ENCODE measurements around the gene GNA12. TPM values are rescaled to one million over a fixed set of nuclear protein-coding genes. Genes with fewer than 3 reads are reported as not detected.
A peak's percentile ranks its signal among the peaks of the same experiment; 100 is the strongest.

The GNA12 gene
- total RNA-seq, 4 donors from 2014 or later = 4.6 to 14.0 (median 8.9) TPM

DNA sequence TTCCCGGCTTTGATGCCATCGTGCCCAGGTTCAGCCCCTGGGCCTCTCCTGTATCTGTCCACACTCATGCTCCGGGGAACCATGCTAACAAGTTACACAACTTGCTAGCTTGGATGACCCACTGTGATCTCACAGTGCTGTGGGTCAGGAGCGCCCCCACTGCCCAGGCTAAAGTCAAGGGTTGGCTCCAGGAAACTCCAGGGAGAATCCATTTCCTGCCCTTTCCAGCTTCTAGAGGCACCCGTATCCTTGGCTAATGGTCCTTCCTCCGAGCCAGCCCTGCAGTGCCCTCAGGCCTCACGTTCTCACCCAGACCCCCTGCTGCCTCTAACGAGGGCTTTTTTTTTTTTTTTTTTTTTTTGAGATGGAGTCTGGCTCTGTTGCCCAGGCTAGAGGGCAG, 136.6 kb downstream of the GNA12 start:
- intact Hi-C loops (cut with DNase I; ENCODE audit: low total_unique reads) = no loop called here
- TF ChIP-seq POLR2A (IDR thresholded peaks at IDR 0.05) = no peak
- TF ChIP-seq, protein P1, sequence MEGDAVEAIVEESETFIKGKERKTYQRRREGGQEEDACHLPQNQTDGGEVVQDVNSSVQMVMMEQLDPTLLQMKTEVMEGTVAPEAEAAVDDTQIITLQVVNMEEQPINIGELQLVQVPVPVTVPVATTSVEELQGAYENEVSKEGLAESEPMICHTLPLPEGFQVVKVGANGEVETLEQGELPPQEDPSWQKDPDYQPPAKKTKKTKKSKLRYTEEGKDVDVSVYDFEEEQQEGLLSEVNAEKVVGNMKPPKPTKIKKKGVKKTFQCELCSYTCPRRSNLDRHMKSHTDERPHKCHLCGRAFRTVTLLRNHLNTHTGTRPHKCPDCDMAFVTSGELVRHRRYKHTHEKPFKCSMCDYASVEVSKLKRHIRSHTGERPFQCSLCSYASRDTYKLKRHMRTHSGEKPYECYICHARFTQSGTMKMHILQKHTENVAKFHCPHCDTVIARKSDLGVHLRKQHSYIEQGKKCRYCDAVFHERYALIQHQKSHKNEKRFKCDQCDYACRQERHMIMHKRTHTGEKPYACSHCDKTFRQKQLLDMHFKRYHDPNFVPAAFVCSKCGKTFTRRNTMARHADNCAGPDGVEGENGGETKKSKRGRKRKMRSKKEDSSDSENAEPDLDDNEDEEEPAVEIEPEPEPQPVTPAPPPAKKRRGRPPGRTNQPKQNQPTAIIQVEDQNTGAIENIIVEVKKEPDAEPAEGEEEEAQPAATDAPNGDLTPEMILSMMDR (IDR thresholded peaks at IDR 0.05) = no peak
- H3K4me3 ChIP-seq (ENCODE audit: low read depth, poor library complexity, severe bottlenecking) = no peak overlapping the region
- WGBS, 2 donors = 66 to 77% methylated on average over 8 of the region's 8 CpGs
- DNase-seq (ENCODE audit: low spot score in 2 of 2) = no peak

DNA sequence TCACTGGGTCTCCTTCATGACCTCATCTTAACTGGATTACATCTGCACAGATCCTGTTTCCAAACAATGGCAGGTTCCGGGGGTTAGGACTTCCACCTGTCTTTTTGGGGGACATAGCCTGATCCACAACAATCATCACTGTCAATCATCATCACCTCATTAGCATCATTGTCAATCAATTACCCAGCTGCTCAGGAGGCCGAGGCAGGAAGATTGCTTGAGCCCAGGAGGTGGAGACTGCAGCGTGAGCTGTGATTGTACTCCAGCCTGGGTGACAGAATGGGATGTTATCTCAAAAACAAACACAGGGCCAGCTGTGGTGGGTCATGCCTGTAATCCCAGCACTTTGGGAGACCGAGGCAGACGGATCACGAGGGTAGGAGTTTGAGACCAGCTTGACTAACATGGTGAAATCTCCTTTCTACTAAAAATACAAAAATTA, 137.4 kb downstream of the GNA12 start:
- intact Hi-C loops (cut with DNase I; ENCODE audit: low total_unique reads) = no loop called here
- WGBS, 2 donors = 77 to 79% methylated on average over 6 of the region's 6 CpGs
- no peak overlapping the region for H3K4me3 ChIP-seq (ENCODE audit: low read depth, poor library complexity, severe bottlenecking)
- no peak for TF ChIP-seq POLR2A (IDR thresholded peaks at IDR 0.05)
- TF ChIP-seq, protein P1 (IDR thresholded peaks at IDR 0.05) = no peak
- DNase-seq (ENCODE audit: low spot score in 2 of 2) = no peak

DNA sequence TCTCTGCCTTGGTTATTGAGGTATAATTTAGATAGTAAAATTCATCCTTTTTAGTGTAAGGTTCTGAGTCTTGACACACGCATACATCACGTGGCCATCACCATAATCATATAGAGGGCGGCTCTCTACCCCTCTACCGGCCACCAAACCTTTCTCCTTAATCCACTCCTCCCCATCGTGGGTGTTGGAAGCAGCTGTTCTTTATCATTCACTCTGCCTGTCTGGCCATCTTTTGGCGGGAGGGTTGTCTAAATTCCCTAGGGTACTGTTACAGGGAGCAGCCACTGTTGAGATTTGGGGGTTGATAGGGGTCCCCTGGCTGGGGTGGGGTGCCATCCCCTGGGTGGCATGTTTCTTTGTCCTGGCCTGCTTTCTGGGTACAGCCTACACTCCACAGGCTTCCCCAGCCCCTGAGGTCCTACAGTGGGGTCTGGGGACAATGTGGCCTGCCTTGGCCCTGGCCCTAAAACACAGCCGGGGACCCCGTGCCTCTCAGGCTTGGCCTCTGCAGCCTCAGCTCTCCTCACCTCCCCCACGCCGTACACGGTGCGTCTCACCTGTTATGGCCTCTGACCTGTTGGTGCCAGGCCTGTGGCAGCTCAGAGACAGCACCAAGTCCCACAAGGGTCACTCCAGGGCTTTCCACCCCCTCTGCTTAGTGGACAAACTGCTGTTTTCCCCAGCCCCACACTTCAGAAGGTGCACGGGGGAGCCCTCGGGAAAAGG, 138.6 kb downstream of the GNA12 start:
- DNase-seq (ENCODE audit: low spot score in 2 of 2) = no peak
- intact Hi-C loops (cut with DNase I; ENCODE audit: low total_unique reads) = no loop called here
- WGBS, 2 donors = 82 to 85% methylated on average over 14 of the region's 14 CpGs
- TF ChIP-seq POLR2A (IDR thresholded peaks at IDR 0.05) = no peak
- TF ChIP-seq, protein P1 (IDR thresholded peaks at IDR 0.05) = no peak
- H3K4me3 ChIP-seq (ENCODE audit: low read depth, poor library complexity, severe bottlenecking) = no peak overlapping the region

DNA sequence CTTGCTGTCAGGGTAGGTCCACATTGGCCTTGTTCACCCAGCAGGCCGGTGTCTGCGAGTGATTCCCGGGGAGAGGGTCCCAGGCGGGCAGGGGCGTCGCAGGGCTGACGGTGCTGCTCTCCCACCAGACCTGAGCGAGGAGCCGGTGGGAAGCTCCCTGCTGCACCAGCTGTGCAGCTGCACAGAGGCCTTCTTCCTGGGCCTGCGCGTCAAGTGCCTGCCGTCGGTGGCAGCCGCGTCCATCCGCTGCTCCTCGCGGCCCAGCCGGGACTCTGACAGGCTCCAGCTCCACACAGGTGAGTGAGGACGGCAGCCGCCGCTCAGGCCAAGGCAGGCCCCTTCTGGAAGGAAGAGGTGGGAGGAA, 141.5 kb downstream of the GNA12 start:
- H3K4me3 ChIP-seq (ENCODE audit: low read depth, poor library complexity, severe bottlenecking) = no peak overlapping the region
- TF ChIP-seq, protein P1 (IDR thresholded peaks at IDR 0.05) = no peak
- TF ChIP-seq POLR2A (IDR thresholded peaks at IDR 0.05) = no peak
- intact Hi-C loops (cut with DNase I; ENCODE audit: low total_unique reads) = no loop called here
- WGBS, 2 donors = 93% methylated on average over 15 to 22 of the region's 22 CpGs
- DNase-seq (ENCODE audit: low spot score in 2 of 2) = no peak

DNA sequence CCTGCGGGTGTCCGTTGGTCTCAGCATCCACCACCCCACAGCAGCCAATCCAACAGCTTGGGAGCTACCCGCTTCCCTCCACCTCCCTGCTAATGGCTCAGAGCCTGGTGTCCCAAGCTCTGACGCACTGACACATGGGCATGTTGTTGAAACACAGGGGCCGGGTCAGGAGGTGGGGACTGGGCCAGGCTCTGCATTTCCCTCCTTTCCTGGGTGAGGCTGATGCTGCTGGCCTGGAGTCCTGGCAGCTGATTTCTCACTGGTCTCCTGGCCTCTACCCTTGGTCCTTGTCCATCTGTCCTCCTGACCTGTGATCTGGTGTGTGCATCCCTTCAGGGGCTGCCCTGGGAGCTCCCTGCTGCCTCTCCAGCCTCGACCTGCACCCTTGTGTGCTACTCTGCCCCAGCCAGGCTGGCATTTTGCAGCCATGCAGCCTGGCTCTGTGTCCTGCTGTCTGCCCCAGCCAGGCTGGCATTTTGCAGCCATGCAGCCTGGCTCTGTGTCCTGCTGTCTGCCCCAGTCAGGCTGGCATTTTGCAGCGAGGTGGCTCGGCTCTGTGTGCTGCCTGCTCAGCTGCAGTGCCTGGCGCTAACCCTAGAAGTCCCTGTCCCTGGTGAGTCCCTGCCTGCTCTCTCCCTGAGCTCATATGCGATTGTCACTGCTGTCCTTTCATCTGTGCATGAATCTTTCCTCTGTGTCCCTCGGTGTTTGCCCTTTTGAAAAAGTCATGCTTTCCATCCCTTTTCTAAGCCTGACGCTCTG, 142.1 kb downstream of the GNA12 start:
- no peak overlapping the region for H3K4me3 ChIP-seq (ENCODE audit: low read depth, poor library complexity, severe bottlenecking)
- TF ChIP-seq POLR2A (IDR thresholded peaks at IDR 0.05) = no peak
- TF ChIP-seq, protein P1 (IDR thresholded peaks at IDR 0.05) = no peak
- intact Hi-C loops (cut with DNase I; ENCODE audit: low total_unique reads) = no loop called here
- WGBS, 2 donors = 74% methylated on average over 12 of the region's 12 CpGs
- peak; percentile 64 to 94 for DNase-seq (ENCODE audit: low spot score in 2 of 2)

Data from lower leg skin (tissue), 4 donors.